ENCODE results near the gene AGAP1.

- no peak for TF ChIP-seq CTCF (IDR thresholded peaks at IDR 0.05)
- TF ChIP-seq EP300 (IDR thresholded peaks at IDR 0.05) = no peak
- no peak for TF ChIP-seq POLR2A (IDR thresholded peaks at IDR 0.05)
These were observed 14.1 kb downstream of the AGAP1 start for GRCh38 chr2:235507928-235508327.
